Gastrocnemius medialis (tissue), 4 donors: ENCODE results near the gene RAX2.

Source experiments
- CTCF ChIP-seq, 5 experiments: fragments of 450-650 bp in 3 of 5; fragments of 200-600 bp in 2 of 5; sonication (generic) in 2 of 5; IDR thresholded peaks in 4 of 5; conservative IDR thresholded peaks in 1 of 5; 1 replicate in 4 of 5; 2 replicates in 1 of 5; pipeline ENCODE4 v1.5.1; 2016 to 2019; ENCODE audit warnings: antibody characterized with exemption in 5 of 5, mild to moderate bottlenecking in 3 of 5, moderate library complexity in 3 of 5
- POLR2A ChIP-seq, 2 donors: fragments of 450-650 bp; IDR thresholded peaks; one replicate each; pipeline ENCODE4 v1.6.1; 2017; ENCODE audit warnings: antibody characterized with exemption in 2 of 2, mild to moderate bottlenecking in 2 of 2, moderate library complexity in 2 of 2

GRCh38 chr19:3810708-3811355, 38.8 kb upstream of the RAX2 start:
- no peak for TF ChIP-seq CTCF (IDR thresholded peaks at IDR 0.05 in 4 of 5, conservative IDR thresholded peaks at IDR 0.05 in 1 of 5)
- no peak for TF ChIP-seq POLR2A (IDR thresholded peaks at IDR 0.05)
